Lung (tissue), 13 donors: Measurements from ENCODE around the gene ASCC2. TPM values are rescaled to one million over a fixed set of nuclear protein-coding genes. Genes with fewer than 3 reads are reported as not detected.

Experiments
- ATAC-seq: fragments of 200-7000 bp; cut with Tn5 transposase; one replicate; pipeline ENCODE4 v1.9.1; 2020; ENCODE audit warnings: moderate number of reproducible peaks; ENCODE audit not compliant: insufficient read depth, low FRiP score
- DNase-seq, 3 donors: peaks; one replicate each; pipeline ENCODE4 v3.0.0-alpha.2; 2013 to 2017
- H3K27ac ChIP-seq, 2 donors: one replicate each; pipeline ENCODE4 v1.5.1; 2013; ENCODE audit warnings: mild to moderate bottlenecking in 2 of 2, moderate library complexity in 2 of 2, control low read depth in 1 of 2, inconsistent platforms in 1 of 2, low read depth in 1 of 2, low read length in 1 of 2
- H3K27me3 ChIP-seq, 3 donors: one replicate each; pipeline ENCODE4 v1.5.1; 2013; ENCODE audit warnings: low read length in 2 of 3; ENCODE audit not compliant: control insufficient read depth in 3 of 3, insufficient read depth in 3 of 3
- H3K36me3 ChIP-seq, 4 donors: one replicate each; pipeline ENCODE4 v1.5.1; 2013; ENCODE audit warnings: low read length in 4 of 4, mild to moderate bottlenecking in 1 of 4, moderate library complexity in 1 of 4; ENCODE audit not compliant: control insufficient read depth in 4 of 4, insufficient read depth in 4 of 4
- H3K4me1 ChIP-seq, 5 donors: one replicate each; pipeline ENCODE4 v1.5.1; 2013; ENCODE audit warnings: low read length in 5 of 5, mild to moderate bottlenecking in 2 of 5, moderate library complexity in 1 of 5; ENCODE audit not compliant: control insufficient read depth in 5 of 5, insufficient read depth in 5 of 5
- H3K4me3 ChIP-seq: one replicate; pipeline ENCODE4 v1.5.1; 2013; ENCODE audit warnings: mild to moderate bottlenecking, control low read depth, moderate library complexity
- H3K9ac ChIP-seq, 2 donors: one replicate each; pipeline ENCODE4 v1.5.1; 2013; ENCODE audit warnings: low read length in 2 of 2, control low read depth in 1 of 2; ENCODE audit not compliant: insufficient read depth in 1 of 2
- H3K9me3 ChIP-seq, 4 donors: one replicate each; pipeline ENCODE4 v1.5.1; 2013; ENCODE audit warnings: low read length in 3 of 4, mild to moderate bottlenecking in 1 of 4, moderate library complexity in 1 of 4; ENCODE audit not compliant: control insufficient read depth in 4 of 4, insufficient read depth in 3 of 4
- CTCF ChIP-seq: IDR thresholded peaks from 2 replicates; pipeline ENCODE4 v1.5.1; 2012; ENCODE audit warnings: mild to moderate bottlenecking; ENCODE audit errors: control extremely low read depth, extremely low read depth
- WGBS, 2 donors: extraction: QIAGEN DNeasy Blood & Tissue Kit; methylation state at CpG; one replicate each; pipeline ENCODE4 v1.1.7; 2013; 5-methylcytosine and 5-hydroxymethylcytosine counted together
- polyA plus RNA-seq, 2 donors: library from polyadenylated mRNA; stranded (reverse); fragments of 200-250 nt; gene quantifications; one replicate each; pipeline ENCODE4 v1.2.1, GENCODE V29; 2013
- small RNA-seq: library from RNA; depleted of rRNA; stranded (forward); fragments of <200 nt; gene quantifications from one replicate; pipeline ENCODE3, GENCODE V24; 2014; ENCODE audit warnings: low replicate concordance
- total RNA-seq, 2 donors: library from RNA; depleted of rRNA in 1 of 2; stranded (reverse); fragments of >200 nt in 1 of 2; gene quantifications; one replicate each; pipeline ENCODE4 v1.2.1, GENCODE V29; 2014 to 2021
- donor health status: control.
- donor health status: control.
- donor health status: Bipolar disorder and iron deficiency.
- donor health status: healthy.
- donor health status: DM: yes; HTN: yes; CAD: no.

The ASCC2 gene
- total and polyA plus RNA-seq, 4 donors = 38.6 to 61.6 (median 53.6) TPM

DNA sequence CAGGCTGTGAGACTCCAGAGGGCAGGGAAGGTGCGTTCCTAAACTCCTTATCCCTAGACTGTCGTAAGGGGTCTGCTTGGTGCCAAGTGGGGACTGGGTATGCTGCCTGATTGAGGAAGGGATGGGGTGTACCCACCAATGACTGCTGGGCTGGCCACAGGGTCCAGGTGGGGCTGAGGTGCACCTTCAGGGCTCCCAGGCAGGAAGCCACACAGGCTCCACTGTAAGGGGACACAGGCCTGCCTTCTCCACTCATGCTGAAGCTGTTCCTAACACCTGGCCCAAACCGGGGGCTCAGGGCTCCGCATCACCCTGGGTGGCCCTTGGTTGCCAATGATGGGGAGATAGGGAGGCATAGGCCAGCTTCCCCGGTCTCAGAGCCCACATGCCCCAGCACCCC, 97.9 kb downstream of the ASCC2 start:
- H3K36me3 ChIP-seq = peaks cover 0 to 37% (median 2%) of the 10 kb centered on the region in 4 donors
- no peak overlapping the region for H3K9ac ChIP-seq
- TF ChIP-seq CTCF = no peak
- ATAC-seq (no peak), DNase-seq (no peak)
- H3K4me3 ChIP-seq = no peak overlapping the region
- H3K27me3 ChIP-seq = no peaks in the 10 kb centered on the region
- H3K27ac ChIP-seq = no peak overlapping the region
- H3K4me1 ChIP-seq = peaks cover 0 to 12% (median 0%) of the 10 kb centered on the region in 5 donors
- no peaks in the 10 kb centered on the region for H3K9me3 ChIP-seq
- WGBS, 2 donors = 95 to 96% methylated on average over 5 of the region's 5 CpGs

GRCh38 chr22:29739346-29739875, 98.7 kb downstream of the ASCC2 start:
- DNase-seq = no peak
- no peaks in the 10 kb centered on the region for H3K27me3 ChIP-seq
- ATAC-seq = no peak
- H3K9ac ChIP-seq = no peak overlapping the region
- WGBS, 2 donors = 94 to 98% methylated on average over 17 of the region's 17 CpGs
- TF ChIP-seq CTCF = no peak
- H3K36me3 ChIP-seq = peaks cover 0 to 41% (median 2%) of the 10 kb centered on the region in 4 donors
- no peak overlapping the region for H3K4me3 ChIP-seq
- peaks cover 0 to 12% (median 0%) of the 10 kb centered on the region in 5 donors for H3K4me1 ChIP-seq
- H3K9me3 ChIP-seq = no peaks in the 10 kb centered on the region
- H3K27ac ChIP-seq = no peak overlapping the region

Small RNA genes within 50 kb of the gene (small RNA-seq; reads per million reads assigned to genes)
- not detected for gene RF00019

Other genes starting within 250 kb of the ASCC2 start
- 10 to 100 TPM; 19.4 to 49.7 TPM for gene NF2, start 234.6 kb downstream of the ASCC2 start, total RNA-seq
- 10 to 100 TPM in 1 of 2 donors, 1 to 10 TPM in 1; 8.9 to 13.2 TPM for gene NF2, start 234.6 kb downstream of the ASCC2 start, polyA plus RNA-seq
- under 1 TPM in 1 of 2 donors, not detected in 1; 0.06 TPM for gene CABP7, start 118.3 kb downstream of the ASCC2 start, total RNA-seq
- gene CABP7, start 118.3 kb downstream of the ASCC2 start, polyA plus RNA-seq = under 1 TPM; 0.05 to 0.12 TPM
- gene ZMAT5, start 71.3 kb downstream of the ASCC2 start, total RNA-seq = 10 to 100 TPM; 11.2 to 23.7 TPM
- gene ZMAT5, start 71.3 kb downstream of the ASCC2 start, polyA plus RNA-seq = 10 to 100 TPM; 27.1 to 32.5 TPM
- 10 to 100 TPM; 67.5 to 92.4 TPM for gene UQCR10, start 70.9 kb downstream of the ASCC2 start, total RNA-seq
- gene UQCR10, start 70.9 kb downstream of the ASCC2 start, polyA plus RNA-seq = 100 to 1,000 TPM; 174 to 290 TPM
- gene MTMR3, start 44.9 kb upstream of the ASCC2 start, total RNA-seq = 10 to 100 TPM; 50.8 to 86.0 TPM
- 10 to 100 TPM; 13.6 to 31.9 TPM for gene MTMR3, start 44.9 kb upstream of the ASCC2 start, polyA plus RNA-seq
- under 1 TPM in 1 of 2 donors, not detected in 1; 0.46 TPM for gene HORMAD2, start 242.2 kb upstream of the ASCC2 start, total RNA-seq
- gene HORMAD2, start 242.2 kb upstream of the ASCC2 start, polyA plus RNA-seq = under 1 TPM in 1 of 2 donors, not detected in 1; 0.02 TPM